RKO (cell line): ENCODE data around the gene CDH1.

Source experiments
- DNase-seq: peaks from one replicate; pipeline ENCODE4 v3.0.0-alpha.2; 2016; ENCODE audit warnings: low spot score

The CDH1 gene

DNA sequence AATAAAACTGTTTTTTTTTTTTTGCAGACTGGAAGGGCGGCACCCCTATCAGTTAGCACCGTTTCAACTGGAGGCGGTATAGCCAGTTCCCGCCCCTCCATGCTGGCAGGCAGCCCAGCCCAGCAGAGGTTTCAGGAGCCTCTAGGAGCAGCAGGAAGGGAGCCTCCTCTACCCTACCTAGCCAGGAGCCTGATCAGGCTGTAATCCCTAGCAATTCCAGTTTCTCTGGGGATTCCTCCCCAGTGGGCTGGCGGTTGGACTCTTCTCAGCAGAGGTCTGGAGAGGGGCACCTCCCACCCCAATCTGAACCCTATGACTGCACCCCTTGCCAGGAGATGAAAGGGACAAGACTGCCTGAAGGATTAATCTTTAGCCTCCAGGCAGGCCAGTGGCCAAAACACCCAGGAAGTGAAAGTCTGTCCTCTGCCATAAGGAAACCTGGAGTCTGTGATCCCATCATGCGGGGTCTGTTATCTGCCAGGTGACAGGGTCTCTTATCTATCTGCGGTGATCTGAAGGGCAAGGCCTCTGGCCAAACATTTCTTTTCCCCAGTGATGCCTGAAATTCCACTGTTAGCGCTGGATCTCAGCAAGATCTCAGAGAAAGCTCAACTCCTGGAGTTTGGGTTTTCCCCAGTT, 4.9 kb upstream of the CDH1 start:
- DNase-seq = no peak

GRCh38 chr16:68732741-68733399, 4.2 kb upstream of the CDH1 start:
- DNase-seq = no peak

GRCh38 chr16:68733570-68733969, 3.5 kb upstream of the CDH1 start:
- DNase-seq = no peak

DNA sequence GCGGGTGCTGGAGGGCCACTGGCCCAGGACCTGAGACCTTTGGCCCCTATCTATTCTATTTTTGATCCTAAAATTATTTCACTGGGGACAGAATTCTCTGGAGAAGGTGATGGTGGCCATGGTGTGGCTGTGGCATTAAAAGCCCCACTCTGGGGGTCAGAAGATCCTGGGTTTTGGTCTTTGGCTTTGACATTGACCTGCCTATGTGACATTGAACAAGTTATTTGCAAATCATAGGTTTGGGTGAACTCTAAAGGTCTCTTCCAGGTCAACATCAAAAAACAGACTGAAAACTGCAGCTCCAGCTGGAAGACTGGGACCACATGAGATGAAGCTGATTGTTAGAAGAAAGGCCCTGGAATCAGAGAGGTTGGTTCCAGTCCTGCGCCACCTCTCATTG, 2.3 kb upstream of the CDH1 start:
- DNase-seq = no peak

GRCh38 chr16:68736561-68736960, 531 bp upstream of the CDH1 start:
- no peak for DNase-seq

DNA sequence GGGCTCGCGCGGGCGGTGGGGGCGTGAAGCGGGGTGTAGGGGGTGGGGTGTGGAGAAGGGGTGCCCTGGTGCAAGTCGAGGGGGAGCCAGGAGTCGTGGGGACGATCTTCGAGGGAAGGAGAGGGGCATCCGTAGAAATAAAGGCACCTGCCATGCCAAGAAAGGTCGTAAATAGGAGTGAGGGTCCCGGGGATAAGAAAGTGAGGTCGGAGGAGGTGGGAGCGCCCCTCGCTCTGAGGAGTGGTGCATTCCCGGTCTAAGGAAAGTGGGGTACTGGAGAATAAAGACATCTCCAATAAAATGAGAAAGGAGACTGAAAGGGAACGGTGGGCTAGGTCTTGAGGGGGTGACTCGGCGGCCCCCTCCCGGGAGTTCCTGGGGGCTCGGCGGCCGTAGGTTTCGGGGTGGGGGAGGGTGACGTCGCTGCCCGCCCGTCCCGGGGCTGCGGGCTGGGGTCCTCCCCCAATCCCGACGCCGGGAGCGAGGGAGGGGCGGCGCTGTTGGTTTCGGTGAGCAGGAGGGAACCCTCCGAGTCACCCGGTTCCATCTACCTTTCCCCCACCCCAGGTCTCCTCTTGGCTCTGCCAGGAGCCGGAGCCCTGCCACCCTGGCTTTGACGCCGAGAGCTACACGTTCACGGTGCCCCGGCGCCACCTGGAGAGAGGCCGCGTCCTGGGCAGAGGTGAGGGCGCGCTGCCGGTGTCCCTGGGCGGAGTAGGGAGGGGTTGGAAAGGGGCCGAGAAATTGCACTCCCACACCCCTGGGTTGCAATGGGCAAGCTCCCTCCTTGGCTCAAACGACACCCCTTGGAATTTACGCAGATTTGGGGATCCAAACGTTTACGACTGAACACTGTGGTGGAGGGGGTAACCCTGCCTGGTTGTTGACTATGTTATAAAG, 888 bp downstream of the CDH1 start:
- no peak for DNase-seq

GRCh38 chr16:68739964-68740627, 3.0 kb downstream of the CDH1 start:
- DNase-seq = no peak

- DNase-seq = no peak
These were observed 3.7 kb downstream of the CDH1 start for GRCh38 chr16:68740628-68741346.

DNA sequence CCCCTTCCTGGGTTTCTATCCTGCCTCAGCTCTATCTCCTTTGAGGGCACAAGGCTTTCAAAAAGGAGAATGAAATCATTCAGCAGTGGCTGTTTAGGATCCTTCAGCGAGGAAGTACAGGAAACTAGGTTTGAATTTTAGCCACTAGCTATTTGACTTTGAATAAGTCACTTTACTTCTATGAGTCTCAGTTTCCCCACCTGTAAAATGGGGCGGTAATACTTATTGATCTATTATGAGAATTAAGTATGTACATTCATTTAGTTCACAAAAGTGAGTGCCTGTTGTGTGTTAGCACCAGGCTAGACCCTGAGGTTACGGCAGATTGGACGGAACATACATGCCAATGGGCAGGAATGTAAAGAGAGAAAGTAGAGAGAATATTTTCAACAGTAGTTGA, 6.6 kb downstream of the CDH1 start:
- DNase-seq = no peak

- no peak for DNase-seq
These were observed 7.7 kb downstream of the CDH1 start for GRCh38 chr16:68744744-68745280.

DNA sequence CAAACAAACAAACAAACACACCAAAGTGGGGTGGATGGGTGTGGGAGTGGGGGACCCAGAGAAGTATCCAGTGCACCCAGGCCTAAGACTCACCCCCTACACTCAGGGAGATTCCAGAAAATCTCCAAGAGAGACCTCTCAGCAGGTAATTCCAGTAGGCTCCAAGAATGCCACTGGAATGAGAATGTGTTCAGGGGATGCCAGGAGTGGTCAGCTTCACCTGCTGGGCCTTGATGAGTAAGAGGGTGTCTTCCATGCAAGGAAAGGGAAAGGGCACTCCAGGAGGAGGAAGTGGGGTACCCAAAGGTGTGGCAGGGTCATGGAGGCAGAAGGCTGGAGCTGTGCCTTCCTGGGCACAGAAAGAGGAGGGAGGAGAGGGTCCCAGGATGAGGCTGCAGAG, 9.9 kb downstream of the CDH1 start:
- no peak for DNase-seq

- no peak for DNase-seq
These were observed 12.3 kb downstream of the CDH1 start for GRCh38 chr16:68749432-68749831.

- no peak for DNase-seq
These were observed 13.2 kb downstream of the CDH1 start for GRCh38 chr16:68750193-68750695.

GRCh38 chr16:68751160-68751559, 14.1 kb downstream of the CDH1 start:
- no peak for DNase-seq

DNA sequence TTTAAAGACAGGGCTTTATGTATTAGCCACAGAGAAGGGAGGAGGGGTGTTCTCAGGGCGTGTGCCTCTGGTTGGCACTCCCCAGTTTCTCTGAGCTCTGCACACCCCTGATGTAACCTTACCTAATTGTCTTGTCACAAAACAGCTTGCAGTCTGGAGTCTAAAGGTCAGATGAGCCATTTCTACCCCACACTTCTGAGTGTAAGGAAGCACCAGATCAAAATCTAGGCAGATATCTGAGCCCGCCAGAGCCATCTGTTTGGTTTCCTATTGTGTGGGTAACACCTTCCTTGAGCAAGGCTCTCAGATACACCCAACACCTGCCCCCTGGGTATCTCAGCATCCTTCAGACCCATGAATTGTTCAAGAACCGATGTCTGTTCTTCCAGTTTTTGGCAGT, 15.5 kb downstream of the CDH1 start:
- no peak for DNase-seq

- no peak for DNase-seq
These were observed 17.1 kb downstream of the CDH1 start for GRCh38 chr16:68754084-68754792.

GRCh38 chr16:68756239-68756915, 19.3 kb downstream of the CDH1 start:
- DNase-seq = no peak

GRCh38 chr16:68757625-68757935, 20.5 kb downstream of the CDH1 start:
- no peak for DNase-seq

DNA sequence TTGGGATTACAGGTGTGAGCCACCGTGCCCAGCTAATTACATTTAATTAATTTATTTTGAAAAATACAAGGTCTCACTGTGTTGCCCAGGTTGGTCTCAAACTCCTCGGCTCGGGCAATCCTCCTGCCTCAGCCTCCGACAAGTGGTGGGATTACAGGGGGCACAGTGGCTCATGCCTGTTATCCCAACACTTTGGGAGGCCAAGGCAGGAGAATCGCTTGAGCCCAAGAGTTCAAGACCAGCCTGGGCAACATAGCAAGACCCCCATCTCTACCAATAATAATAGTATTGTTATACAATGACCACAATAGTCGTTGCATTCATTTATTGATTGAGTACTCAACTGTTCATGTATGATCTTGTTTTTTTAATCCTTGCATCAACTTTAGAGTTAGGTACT, 22.0 kb downstream of the CDH1 start:
- DNase-seq = no peak

- peak; percentile 59 for DNase-seq
These were observed 23.7 kb downstream of the CDH1 start for GRCh38 chr16:68760671-68761275.
